HG03045 (cell line): Measurements from ENCODE around the gene ANK3.

ENCODE experiments used
- ATAC-seq: cut with Tn5 transposase; IDR thresholded peaks from one replicate; pipeline ENCODE4 v1.9.1; 2021; ENCODE audit warnings: mild to moderate bottlenecking, moderate library complexity; ENCODE audit not compliant: unreplicated experiment

ANK3 gene

GRCh38 chr10:60107308-60107976 lies 282.2 kb downstream of the ANK3 start:
- ATAC-seq, result no peak

DNA sequence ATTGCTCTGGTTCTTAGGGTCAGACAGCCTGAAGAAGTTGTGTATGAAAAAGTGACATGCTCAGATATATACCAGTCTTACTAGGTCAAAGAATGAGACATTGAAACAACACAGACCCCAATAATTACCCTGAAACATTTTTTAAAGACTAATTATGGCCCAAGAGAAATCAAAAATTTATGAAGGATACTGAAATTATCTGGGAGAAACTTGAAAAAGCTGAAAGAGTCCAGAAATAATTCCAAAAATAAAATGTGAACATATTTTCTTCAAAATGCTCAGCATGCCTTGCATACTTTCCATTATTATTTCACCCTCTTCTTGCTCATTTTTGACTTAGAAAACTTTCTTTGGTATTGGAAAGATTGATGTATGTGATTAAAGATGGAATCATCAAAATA lies 284.4 kb downstream of the ANK3 start:
- no peak for ATAC-seq

GRCh38 chr10:60101821-60102220 lies 287.9 kb downstream of the ANK3 start:
- ATAC-seq, result no peak

- no peak for ATAC-seq
Measured at GRCh38 chr10:60099998-60100747, 289.5 kb downstream of the ANK3 start.

DNA sequence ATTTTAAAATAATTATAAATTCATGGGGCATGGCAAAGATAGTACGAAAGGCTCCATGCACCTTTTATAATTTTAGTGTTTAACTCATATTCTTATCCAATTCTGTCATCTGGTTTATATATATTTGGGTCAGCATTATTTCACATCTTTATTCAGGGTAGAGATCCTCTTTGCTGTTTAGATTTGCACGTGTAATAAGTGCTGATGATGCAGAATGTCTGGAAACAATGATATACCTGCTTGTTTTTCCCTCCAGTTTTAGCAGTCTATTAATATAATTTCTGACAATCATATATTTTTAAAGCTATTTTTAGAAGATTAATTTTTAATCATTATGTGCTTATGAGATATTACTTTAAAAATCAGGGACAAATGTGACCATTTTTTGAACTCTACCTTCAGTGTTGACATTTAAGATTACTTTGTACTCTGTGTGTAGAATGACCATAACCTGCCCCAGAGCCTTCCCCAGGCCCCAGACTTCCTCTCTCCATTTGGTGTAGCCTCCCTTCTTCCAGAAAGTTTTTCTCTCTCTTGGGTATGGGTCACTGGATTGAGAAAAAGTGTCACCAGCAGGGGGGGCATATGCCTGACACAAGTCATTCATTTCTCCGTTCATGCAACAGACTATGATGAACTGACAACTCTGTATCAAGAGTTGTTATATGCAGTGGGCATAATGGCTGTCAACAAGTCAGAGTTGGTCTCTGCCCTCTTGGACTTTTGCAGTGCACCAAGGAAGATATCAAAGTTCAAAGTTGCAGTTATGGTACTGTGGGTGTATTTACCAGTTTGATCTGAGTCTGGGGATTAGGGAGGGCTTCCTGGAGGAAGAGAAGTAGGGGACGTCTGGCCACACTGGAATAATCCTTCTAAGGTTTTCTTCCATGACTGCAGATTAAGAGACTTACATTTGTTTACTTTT lies 290.7 kb downstream of the ANK3 start:
- ATAC-seq, result no peak

GRCh38 chr10:60096761-60097513 lies 292.7 kb downstream of the ANK3 start:
- no peak for ATAC-seq

GRCh38 chr10:60093317-60093716 lies 296.4 kb downstream of the ANK3 start:
- ATAC-seq, result no peak

GRCh38 chr10:60086862-60087261 lies 302.8 kb downstream of the ANK3 start:
- peak; percentile 71 for ATAC-seq

GRCh38 chr10:60086421-60086820 lies 303.3 kb downstream of the ANK3 start:
- ATAC-seq, result peak; percentile 14

DNA sequence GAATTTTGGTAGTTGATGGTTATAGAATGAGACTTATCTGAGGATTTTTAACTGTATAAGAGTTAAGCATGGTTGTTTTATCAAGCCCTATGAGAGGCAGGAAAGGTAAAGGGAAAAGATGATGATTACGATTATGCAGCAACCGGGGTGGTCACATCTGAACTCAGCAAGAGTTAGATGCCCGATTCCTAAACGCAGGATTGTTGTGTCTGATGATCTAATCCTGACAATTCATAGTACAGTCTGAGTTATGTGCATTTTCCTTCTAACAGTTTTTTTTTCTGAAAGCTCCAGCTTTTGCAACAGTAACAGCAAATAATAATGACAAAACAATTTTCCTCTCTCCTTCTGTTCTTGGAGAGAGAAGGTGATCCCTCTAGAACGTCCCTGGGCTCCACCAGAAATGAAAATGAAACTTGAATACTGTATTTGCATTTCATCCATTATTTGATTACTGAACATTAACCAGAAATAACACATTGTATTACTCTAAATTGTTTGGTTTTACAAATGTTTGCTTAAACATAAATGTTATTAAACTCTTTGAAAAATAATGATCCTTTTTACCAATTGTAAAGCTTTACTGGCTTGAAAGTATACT lies 306.8 kb downstream of the ANK3 start:
- no peak for ATAC-seq

DNA sequence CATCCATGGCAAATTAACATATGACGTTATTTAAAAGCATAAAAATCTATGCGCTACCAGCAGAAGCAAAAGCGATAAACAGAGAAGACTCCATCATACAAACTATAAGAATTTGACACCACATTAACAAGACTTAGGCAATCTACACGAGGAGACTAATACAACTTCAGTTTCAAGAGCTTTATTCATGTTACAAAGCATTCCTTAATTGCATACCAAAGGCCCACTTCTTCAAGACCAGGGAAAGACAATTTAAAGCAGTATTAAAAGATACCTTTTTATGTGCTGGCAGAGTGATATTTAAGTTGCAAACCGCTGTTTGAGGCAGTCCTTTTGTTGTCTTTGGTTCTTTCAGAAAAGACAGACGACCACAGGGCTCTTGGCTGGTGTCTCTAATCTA lies 307.3 kb downstream of the ANK3 start:
- ATAC-seq, result no peak

DNA sequence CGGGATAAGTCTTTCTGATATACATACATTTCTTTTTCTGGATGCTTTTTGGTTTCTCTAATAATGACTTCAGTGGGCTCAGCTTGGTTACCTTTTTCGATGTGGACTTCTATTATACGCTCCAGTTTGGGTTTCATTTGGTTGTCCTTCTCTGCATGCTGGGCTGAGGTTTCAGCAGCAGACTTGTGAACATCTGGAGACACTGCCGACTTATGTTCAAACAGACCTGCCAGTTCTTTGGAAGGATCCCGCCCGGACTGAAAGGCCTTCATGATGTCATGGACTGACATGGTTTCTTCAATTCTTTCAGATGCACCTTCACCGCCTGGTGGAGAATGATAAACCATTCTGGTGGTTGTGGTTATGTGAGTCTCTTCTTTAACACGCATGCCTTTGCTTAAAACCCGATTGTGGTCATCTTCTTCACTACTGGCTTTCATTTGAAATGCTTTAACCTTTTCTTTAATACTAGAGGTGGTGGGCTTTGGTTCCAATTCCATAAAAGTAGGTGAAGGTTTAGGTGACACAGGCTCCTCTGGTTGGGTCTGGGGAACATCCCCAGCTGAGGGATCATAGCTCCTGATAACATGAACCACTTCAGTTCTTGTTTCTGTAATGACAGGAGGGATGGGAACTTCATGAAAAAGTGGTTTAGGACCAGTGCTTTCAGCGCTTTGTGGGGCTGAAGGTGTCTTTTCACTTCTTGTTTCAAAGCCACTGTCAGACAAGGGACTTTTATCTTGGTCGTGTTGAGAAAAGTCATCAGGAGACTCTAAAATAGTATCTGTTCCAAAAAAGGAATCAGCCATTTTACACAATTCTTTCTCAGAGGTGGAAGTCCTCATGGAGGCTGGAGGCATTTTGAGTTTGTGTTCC lies 315.7 kb downstream of the ANK3 start:
- peak; percentile 94 for ATAC-seq

DNA sequence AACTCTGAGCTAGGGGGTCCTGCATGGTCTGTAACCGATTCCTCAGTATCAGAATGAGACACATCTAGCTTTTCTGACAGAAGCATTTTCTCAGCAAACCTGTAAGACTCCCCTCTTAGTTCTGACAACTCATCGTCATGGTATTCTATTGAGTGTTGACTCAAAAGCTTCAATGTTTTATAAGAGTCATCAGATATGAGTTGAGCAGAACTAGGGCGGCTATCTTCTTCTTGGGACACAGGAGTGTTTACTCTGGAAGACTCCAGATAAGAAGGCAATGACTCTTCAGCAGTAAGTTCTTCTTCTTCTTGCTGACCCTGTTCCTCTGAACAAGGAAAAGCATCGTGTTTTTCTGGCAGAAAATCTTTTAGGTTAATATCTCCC lies 316.3 kb downstream of the ANK3 start:
- no peak for ATAC-seq

GRCh38 chr10:60069311-60069710 lies 320.4 kb downstream of the ANK3 start:
- ATAC-seq, result no peak

- ATAC-seq, result no peak
Measured at GRCh38 chr10:60050366-60050765, 339.3 kb downstream of the ANK3 start.

GRCh38 chr10:60048091-60048501 lies 341.6 kb downstream of the ANK3 start:
- no peak for ATAC-seq

GRCh38 chr10:60045571-60045970 lies 344.1 kb downstream of the ANK3 start:
- ATAC-seq, result no peak

GRCh38 chr10:60044971-60045370 lies 344.7 kb downstream of the ANK3 start:
- ATAC-seq, result no peak

GRCh38 chr10:60044242-60044641 lies 345.4 kb downstream of the ANK3 start:
- no peak for ATAC-seq
